GM18505 (cell line): ENCODE data around the gene SPATA22.
"Not testable (repeated sequence)": the region's sequence is repeated elsewhere in the genome, so short reads cannot be mapped to it uniquely, and the experiment has no call there.

Experiments used
- ATAC-seq: cut with Tn5 transposase; IDR thresholded peaks from one replicate; pipeline ENCODE4 v1.9.1; 2021; ENCODE audit not compliant: unreplicated experiment
- POLR2A ChIP-seq: IDR thresholded peaks from 4 replicates; pipeline ENCODE4 v1.6.1; 2011; ENCODE audit warnings: borderline replicate concordance; ENCODE audit not compliant: insufficient read depth, insufficient read length; ENCODE audit errors: extremely low read depth

SPATA22 gene

GRCh38 chr17:3471599-3471998, at the start of gene SPATA22:
Gene SPATA22, minus strand, starts transcription at chr17:3471819. Its CDS starts 2,494 bp downstream, at chr17:3469325.
- no peak for TF ChIP-seq POLR2A
- no peak for ATAC-seq

DNA sequence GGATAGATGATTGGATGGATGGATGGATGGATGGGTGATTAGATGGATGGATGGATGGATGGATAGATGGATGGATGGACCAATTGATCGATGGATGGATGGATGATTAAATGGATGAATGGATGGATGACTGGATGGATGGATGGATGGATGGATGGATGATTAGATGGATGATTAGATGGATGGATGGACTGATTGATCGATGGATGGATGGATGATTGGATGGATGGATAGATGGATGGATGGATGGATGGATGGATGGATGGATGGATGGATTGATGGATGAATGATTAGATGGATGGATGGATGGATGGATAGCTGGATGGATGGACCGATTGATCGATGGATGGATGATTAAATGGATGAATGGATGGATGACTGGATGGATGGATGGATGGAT, 47.9 kb upstream of the SPATA22 start:
- ATAC-seq = not testable (repeated sequence)

GRCh38 chr17:3514873-3515272, 43.3 kb upstream of the SPATA22 start:
- TF ChIP-seq POLR2A = no peak
- no peak for ATAC-seq

DNA sequence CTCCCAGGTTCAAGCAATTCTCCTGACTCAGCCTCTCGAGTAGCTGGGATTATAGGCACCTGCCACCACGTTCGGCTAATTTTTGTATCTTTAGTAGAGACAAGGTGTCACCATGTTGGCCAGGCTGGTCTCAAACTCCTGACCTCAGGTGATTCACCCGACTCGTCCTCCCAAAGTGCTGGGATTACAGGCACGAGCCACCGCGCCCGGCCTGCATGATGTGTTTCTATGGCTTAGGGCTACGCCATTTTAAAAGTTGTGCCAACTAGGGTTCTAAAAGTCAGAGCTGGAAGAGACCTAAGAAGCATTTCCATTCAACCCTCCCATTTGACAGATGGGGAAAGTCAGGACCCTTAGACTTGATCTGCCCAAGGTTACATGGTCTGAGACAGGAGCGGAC, 42.5 kb upstream of the SPATA22 start:
- not testable (repeated sequence) for ATAC-seq

DNA sequence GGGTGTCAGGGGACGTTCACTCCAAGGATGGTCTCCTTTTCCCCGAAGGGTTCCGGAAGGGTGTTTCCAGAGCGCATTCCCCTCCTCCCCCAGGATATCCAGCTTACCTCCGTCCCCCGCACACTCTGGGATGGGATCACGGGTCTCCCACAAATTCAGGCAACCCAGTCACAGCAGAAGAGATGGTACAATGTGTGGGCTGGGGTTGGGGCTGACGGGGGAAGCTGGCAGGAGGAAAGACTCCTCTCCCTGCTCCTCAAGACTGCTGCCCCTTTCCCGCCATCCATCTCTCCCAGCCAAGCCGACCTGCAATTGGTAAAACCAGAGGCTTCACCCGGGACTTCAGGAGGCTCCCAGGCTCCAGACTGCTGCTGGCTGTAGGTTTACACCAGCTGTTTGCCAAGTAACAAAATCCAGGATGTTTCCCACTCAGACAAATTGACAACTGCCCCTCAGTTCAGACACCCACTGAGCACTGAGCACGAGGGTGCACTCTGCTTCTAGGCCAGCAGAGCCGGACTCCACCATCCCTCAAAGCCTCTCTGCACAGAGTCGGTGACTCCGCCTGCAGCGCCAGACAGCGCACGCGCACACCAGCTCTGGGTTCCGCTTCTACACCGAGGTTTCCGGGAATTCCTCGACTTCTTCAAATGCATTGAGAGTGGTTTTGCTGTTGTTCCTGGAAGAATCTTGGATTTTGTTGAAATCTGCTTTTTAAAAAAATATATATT, 41.9 kb upstream of the SPATA22 start:
- ATAC-seq = no peak
- no peak for TF ChIP-seq POLR2A

GRCh38 chr17:3512505-3513171, 41.0 kb upstream of the SPATA22 start:
- no peak for ATAC-seq
- TF ChIP-seq POLR2A = no peak

GRCh38 chr17:3511852-3512504, 40.4 kb upstream of the SPATA22 start:
- ATAC-seq = no peak
- no peak for TF ChIP-seq POLR2A

GRCh38 chr17:3510090-3510489, 38.5 kb upstream of the SPATA22 start:
- ATAC-seq = no peak
- no peak for TF ChIP-seq POLR2A

GRCh38 chr17:3507869-3508268, 36.2 kb upstream of the SPATA22 start:
- no peak for ATAC-seq
- no peak for TF ChIP-seq POLR2A

DNA sequence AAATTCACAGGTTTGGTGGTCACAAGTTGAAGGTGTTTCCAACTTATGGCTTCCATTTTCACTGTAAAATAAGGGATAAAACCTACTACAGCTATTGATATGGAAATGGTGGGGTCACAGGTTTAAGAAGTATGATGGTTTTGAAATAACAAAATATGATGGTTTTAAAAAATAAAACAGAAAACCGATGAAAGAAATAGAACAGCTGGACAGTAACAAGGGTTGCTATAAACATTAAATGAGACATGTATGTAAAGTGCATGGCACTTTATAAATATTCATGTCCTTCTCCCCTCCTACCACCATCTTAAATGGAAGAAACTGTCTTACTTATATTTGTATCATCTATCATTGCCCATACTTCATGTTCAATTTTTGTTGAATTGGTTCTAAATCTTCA, 35.5 kb upstream of the SPATA22 start:
- no peak for ATAC-seq
- no peak for TF ChIP-seq POLR2A

GRCh38 chr17:3506054-3506453, 34.4 kb upstream of the SPATA22 start:
- TF ChIP-seq POLR2A = no peak
- ATAC-seq = no peak

DNA sequence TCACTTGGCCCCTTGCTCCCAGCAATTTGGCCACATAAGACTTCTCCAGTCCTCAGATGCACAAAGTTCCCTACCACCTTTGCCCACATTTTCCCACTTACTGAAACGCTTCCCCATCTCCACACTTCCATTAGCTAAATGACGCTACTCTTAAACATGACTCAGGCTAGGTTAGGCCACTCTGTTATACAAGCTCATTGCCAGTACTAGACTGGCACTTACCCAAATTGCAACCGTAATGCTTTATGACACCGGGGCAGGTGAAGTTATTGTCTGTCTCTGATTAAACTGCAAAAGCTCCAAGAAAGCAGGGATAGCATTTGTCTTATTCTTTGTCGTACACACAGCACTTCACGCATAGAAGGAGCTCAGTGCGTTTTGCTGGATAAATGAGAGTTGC, 33.4 kb upstream of the SPATA22 start:
- ATAC-seq = no peak
- TF ChIP-seq POLR2A = no peak

GRCh38 chr17:3503285-3503684, 31.7 kb upstream of the SPATA22 start:
- TF ChIP-seq POLR2A = no peak
- ATAC-seq = no peak

DNA sequence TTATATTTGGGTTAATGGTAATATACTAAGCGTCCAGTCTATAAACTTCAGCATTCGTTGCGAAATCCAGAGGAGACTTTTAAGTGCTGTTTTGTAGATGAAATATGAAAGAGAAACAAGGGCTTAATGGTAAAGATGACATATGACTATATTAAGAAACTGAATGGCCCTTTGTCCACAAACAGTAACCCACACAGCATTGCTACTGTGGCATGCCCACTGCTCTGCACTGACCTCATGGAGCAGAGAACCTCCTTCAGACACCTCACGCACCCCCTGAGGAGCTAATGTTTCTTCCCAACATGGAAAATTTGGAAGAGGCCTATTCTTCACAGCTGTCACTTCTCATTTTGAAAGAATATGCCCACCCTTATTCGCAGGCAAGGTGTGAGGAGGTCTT, 30.8 kb upstream of the SPATA22 start:
- no peak for ATAC-seq
- TF ChIP-seq POLR2A = no peak

- TF ChIP-seq POLR2A = no peak
- no peak for ATAC-seq
Observed at GRCh38 chr17:3501344-3501743, 29.7 kb upstream of the SPATA22 start.

DNA sequence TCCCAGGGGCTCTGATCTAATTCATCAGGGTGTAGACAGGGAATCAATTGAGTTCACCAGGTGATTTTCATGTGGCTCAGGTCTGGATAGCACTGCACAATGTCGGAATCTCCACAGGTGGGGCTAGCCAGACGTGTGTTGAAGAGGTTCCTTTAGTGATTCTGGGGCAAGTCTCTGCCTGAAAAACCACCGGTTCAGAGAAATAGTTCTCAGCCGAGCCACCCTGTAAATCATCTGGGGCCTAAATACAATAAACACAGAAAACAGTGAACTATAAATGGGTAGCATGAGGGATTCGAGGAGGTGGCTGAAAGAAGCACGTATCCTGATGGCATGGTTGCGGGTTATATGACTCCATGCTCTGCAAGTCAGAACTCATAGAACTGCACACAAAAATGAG, 25.5 kb upstream of the SPATA22 start:
- no peak for ATAC-seq
- no peak for TF ChIP-seq POLR2A
